Activated naive CD8-positive, alpha-beta T cell (primary cell): ENCODE data around the gene SDHD.

ENCODE experiments used
- H3K27ac Mint-ChIP-seq: one replicate; pipeline ENCODE4 v1.8.0; 2021; ENCODE audit warnings: mixed read lengths
- H3K27me3 Mint-ChIP-seq: one replicate; pipeline ENCODE4 v1.8.0; 2021; ENCODE audit warnings: mixed read lengths
- H3K36me3 Mint-ChIP-seq: one replicate; pipeline ENCODE4 v1.8.0; 2021; ENCODE audit warnings: mixed read lengths
- H3K4me1 Mint-ChIP-seq: one replicate; pipeline ENCODE4 v1.8.0; 2021; ENCODE audit warnings: low read depth, mixed read lengths
- H3K4me3 Mint-ChIP-seq: one replicate; pipeline ENCODE4 v1.8.0; 2021; ENCODE audit warnings: mild to moderate bottlenecking, mixed read lengths
- H3K9me3 Mint-ChIP-seq: one replicate; pipeline ENCODE4 v1.8.0; 2021; ENCODE audit warnings: low read depth, mixed read lengths

SDHD gene

GRCh38 chr11:112123129-112123528 is 36.5 kb downstream of the SDHD start:
- Mint-ChIP-seq H3K36me3 (peaks cover 12% of the 10 kb centered on the region), H3K4me1 (peaks cover 5% of the 10 kb centered on the region), H3K4me3 (no peak overlapping the region), H3K27me3 (no peaks in the 10 kb centered on the region), H3K27ac (no peak overlapping the region), H3K9me3 (no peaks in the 10 kb centered on the region)

- H3K36me3 Mint-ChIP-seq, result peaks cover 8% of the 10 kb centered on the region
- no peaks in the 10 kb centered on the region for H3K27me3 Mint-ChIP-seq
- no peaks in the 10 kb centered on the region for H3K4me1 Mint-ChIP-seq
- H3K4me3 Mint-ChIP-seq, result no peak overlapping the region
- H3K27ac Mint-ChIP-seq, result no peak overlapping the region
- no peaks in the 10 kb centered on the region for H3K9me3 Mint-ChIP-seq
These were observed 40.4 kb downstream of the SDHD start for GRCh38 chr11:112127056-112127455.

GRCh38 chr11:112128483-112129121 is 41.9 kb downstream of the SDHD start:
- no peaks in the 10 kb centered on the region for H3K9me3 Mint-ChIP-seq
- no peaks in the 10 kb centered on the region for H3K4me1 Mint-ChIP-seq
- no peaks in the 10 kb centered on the region for H3K27me3 Mint-ChIP-seq
- H3K27ac Mint-ChIP-seq, result no peak overlapping the region
- peaks cover 6% of the 10 kb centered on the region for H3K36me3 Mint-ChIP-seq
- no peak overlapping the region for H3K4me3 Mint-ChIP-seq

- H3K4me3 Mint-ChIP-seq, result no peak overlapping the region
- H3K9me3 Mint-ChIP-seq, result no peaks in the 10 kb centered on the region
- no peaks in the 10 kb centered on the region for H3K27me3 Mint-ChIP-seq
- peaks cover 6% of the 10 kb centered on the region for H3K36me3 Mint-ChIP-seq
- no peaks in the 10 kb centered on the region for H3K4me1 Mint-ChIP-seq
- no peak overlapping the region for H3K27ac Mint-ChIP-seq
These were observed 43.0 kb downstream of the SDHD start for GRCh38 chr11:112129656-112130055.

- H3K4me3 Mint-ChIP-seq, result no peak overlapping the region
- no peaks in the 10 kb centered on the region for H3K4me1 Mint-ChIP-seq
- no peaks in the 10 kb centered on the region for H3K9me3 Mint-ChIP-seq
- H3K36me3 Mint-ChIP-seq, result peaks cover 4% of the 10 kb centered on the region
- H3K27ac Mint-ChIP-seq, result no peak overlapping the region
- H3K27me3 Mint-ChIP-seq, result no peaks in the 10 kb centered on the region
These were observed 46.1 kb downstream of the SDHD start for GRCh38 chr11:112132737-112133136.

- Mint-ChIP-seq H3K9me3 (no peaks in the 10 kb centered on the region), H3K27me3 (no peaks in the 10 kb centered on the region)
These were observed 47.8 kb downstream of the SDHD start for GRCh38 chr11:112134473-112134872.

GRCh38 chr11:112143597-112143996 is 56.9 kb downstream of the SDHD start:
- H3K4me3 Mint-ChIP-seq, result no peak overlapping the region
- peaks cover 2% of the 10 kb centered on the region for H3K27me3 Mint-ChIP-seq
- H3K36me3 Mint-ChIP-seq, result peaks cover 4% of the 10 kb centered on the region
- H3K27ac Mint-ChIP-seq, result no peak overlapping the region
- H3K9me3 Mint-ChIP-seq, result no peaks in the 10 kb centered on the region
- no peaks in the 10 kb centered on the region for H3K4me1 Mint-ChIP-seq

More at GRCh38 chr11:112134473-112134872, 47.8 kb downstream of the SDHD start:
- no peaks in the 10 kb centered on the region for H3K4me1 Mint-ChIP-seq
- H3K36me3 Mint-ChIP-seq, result peaks cover 4% of the 10 kb centered on the region
- H3K4me3 Mint-ChIP-seq, result no peak overlapping the region
- no peak overlapping the region for H3K27ac Mint-ChIP-seq
